ENCODE measurements around the gene RNPC3.
"Not testable (repeated sequence)": the region's sequence is repeated elsewhere in the genome, so short reads cannot be mapped to it uniquely, and the experiment has no call there.

RNPC3 gene

DNA sequence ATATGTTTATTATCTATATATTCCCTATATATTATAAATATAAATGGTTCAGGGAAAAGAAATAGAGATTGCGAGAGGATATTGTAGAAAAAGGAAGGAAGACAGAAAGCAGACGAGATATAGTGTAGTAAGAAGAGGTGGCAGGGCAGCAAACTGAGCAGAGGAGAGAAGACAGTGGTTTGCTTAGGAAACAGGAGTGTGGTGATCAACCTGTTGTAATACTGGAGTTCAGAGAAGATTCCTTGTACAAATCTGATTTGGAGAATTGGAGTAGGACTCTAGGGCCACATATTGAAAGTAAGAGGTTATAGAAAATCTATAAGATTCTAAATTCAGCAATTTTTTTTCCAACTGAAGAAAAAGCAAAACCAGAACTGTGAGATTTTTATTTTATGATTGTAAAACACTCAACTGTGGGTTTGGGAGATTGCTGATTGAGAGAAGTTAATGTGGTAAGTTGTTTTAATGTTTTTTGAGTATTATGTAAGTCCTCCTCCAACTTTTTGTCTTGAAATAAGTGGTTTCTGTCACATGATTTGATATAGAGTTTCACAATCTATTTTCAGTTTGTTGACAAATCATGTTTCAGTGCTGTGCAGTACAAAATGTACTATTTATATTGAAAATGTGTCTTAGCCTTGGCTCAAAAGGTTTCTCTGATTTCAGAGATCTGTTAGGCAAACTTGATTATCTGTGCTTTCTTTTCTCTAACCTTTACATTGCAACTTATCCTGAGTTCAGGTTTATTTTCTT lies 36.3 kb downstream of the RNPC3 start:
- DNase-seq: no peak
- TF ChIP-seq, protein P1, sequence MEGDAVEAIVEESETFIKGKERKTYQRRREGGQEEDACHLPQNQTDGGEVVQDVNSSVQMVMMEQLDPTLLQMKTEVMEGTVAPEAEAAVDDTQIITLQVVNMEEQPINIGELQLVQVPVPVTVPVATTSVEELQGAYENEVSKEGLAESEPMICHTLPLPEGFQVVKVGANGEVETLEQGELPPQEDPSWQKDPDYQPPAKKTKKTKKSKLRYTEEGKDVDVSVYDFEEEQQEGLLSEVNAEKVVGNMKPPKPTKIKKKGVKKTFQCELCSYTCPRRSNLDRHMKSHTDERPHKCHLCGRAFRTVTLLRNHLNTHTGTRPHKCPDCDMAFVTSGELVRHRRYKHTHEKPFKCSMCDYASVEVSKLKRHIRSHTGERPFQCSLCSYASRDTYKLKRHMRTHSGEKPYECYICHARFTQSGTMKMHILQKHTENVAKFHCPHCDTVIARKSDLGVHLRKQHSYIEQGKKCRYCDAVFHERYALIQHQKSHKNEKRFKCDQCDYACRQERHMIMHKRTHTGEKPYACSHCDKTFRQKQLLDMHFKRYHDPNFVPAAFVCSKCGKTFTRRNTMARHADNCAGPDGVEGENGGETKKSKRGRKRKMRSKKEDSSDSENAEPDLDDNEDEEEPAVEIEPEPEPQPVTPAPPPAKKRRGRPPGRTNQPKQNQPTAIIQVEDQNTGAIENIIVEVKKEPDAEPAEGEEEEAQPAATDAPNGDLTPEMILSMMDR (IDR thresholded peaks at IDR 0.05; ENCODE audit: low read depth, low read length): no peak
- no peak overlapping the region for H3K4me3 ChIP-seq (ENCODE audit: low read depth, low read length)
- no peaks in the 10 kb centered on the region for H3K36me3 ChIP-seq
- no peak overlapping the region for H3K27ac ChIP-seq
- H3K9me3 ChIP-seq (ENCODE audit: severe bottlenecking): no peaks in the 10 kb centered on the region
- H3K27me3 ChIP-seq (ENCODE audit: insufficient read depth, low read depth, severe bottlenecking): no peaks in the 10 kb centered on the region

DNA sequence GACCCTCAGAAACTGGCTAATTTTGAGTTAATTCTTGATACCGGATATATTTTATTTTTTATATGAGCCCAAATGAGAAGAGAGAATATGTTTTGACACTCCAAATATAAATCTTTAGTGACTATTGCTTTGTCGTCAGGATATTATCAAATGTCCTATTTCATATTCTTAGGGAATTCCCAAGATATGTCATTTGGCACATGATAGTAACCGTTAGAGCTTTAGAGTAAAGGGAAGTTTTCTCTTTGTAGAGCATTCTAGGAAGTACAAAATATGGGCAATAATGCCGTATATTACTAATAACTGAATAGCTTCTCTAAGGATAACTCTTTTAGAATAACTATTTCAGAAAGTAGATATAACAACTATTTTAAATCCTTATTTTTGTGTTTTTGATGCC lies 37.6 kb downstream of the RNPC3 start:
- Histone ChIP-seq H3K27me3 (ENCODE audit: insufficient read depth, low read depth, severe bottlenecking) (no peaks in the 10 kb centered on the region), H3K9me3 (ENCODE audit: severe bottlenecking) (no peaks in the 10 kb centered on the region), H3K27ac (no peak overlapping the region), H3K36me3 (no peaks in the 10 kb centered on the region), H3K4me3 (ENCODE audit: low read depth, low read length) (no peak overlapping the region)
- no peak for DNase-seq
- TF ChIP-seq, protein P1 (IDR thresholded peaks at IDR 0.05; ENCODE audit: low read depth, low read length): no peak

DNA sequence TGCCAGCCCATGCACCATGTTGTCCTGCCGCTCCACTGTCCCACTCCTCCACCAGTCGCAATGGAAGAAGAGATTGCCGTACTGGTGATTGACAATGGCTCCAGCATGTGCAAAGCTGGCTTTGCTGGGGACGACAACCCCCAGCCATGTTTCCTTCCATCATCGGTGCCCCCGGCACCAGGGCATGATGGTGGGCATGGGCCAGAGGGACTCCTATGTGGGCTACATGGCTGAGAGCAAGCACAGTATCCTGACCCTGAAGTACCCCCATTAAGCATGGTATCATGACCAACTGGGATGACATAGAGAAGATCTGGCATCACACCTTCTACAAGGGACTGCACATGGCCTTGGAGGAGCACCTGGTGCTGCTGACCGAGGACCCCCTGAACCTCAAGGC lies 44.0 kb downstream of the RNPC3 start:
- H3K4me3 ChIP-seq (ENCODE audit: low read depth, low read length): no peak overlapping the region
- H3K36me3 ChIP-seq: no peaks in the 10 kb centered on the region
- H3K27me3 ChIP-seq (ENCODE audit: insufficient read depth, low read depth, severe bottlenecking): no peaks in the 10 kb centered on the region
- TF ChIP-seq, protein P1 (IDR thresholded peaks at IDR 0.05; ENCODE audit: low read depth, low read length): no peak
- DNase-seq: no peak
- no peak overlapping the region for H3K27ac ChIP-seq
- no peaks in the 10 kb centered on the region for H3K9me3 ChIP-seq (ENCODE audit: severe bottlenecking)

DNA sequence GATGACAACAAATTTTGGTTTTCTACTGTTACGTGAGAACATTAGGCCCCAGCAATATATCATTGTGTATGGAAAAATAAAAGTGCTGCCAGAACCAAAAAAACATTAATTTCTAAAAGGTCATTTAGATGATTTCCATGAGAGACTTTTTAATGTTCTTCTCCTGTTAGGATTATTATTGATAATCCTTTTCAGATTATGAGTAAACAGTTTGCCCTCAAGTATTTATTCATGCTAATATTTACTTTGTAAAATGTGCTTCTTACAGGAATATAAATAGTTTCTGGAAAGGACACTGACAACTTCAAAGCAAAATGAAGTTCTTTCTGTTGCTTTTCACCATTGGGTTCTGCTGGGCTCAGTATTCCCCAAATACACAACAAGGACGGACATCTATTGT lies 45.8 kb downstream of the RNPC3 start, which contains the start of gene AMY2B:
AMY2B (plus strand) TSS at position 301 of the 400 bp plus-strand sequence; CDS start at position 315, 14 bp downstream.
- not testable (repeated sequence) for H3K9me3 ChIP-seq (ENCODE audit: severe bottlenecking); H3K27ac ChIP-seq; H3K27me3 ChIP-seq (ENCODE audit: insufficient read depth, low read depth, severe bottlenecking); H3K4me3 ChIP-seq (ENCODE audit: low read depth, low read length); H3K36me3 ChIP-seq; DNase-seq

DNA sequence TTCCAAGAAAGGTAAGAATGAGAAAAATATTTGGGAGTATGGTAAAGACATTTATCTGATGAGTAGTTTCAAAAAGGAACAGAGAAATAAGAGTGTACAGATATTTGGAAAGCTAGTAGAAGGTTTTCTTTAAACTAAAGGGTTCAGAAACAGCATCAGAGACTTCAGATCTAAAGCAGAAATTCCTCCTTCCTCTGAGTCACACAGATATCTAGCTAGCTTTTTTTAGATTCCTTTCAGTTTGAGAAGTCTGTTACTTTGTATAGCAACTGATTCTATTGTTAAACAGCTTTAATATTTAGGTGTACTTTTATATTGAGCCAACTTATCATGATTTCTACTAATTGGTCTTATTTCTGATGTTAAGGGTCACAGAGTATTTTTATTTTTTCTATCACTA lies 50.6 kb downstream of the RNPC3 start:
- no peak overlapping the region for H3K4me3 ChIP-seq (ENCODE audit: low read depth, low read length)
- no peaks in the 10 kb centered on the region for H3K27me3 ChIP-seq (ENCODE audit: insufficient read depth, low read depth, severe bottlenecking)
- no peak for DNase-seq

DNA sequence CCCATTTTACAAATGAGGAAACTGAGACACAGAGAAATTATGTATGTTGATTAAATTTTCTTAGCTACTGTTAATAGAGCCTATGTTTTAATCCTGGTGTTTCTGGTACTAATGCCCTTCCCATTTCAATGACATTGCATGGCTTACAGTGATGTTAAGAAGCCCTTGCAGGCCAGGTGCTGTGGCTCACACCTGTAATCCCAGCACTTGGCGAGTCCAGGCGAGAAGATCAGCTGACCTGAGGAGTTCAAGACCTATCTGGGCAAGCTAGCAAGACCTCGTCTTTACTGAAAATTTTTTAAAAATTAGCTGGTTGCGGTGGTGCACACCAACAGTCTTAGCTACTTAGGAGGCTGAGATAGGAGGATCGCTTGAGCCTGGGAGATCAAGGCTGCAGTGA lies 51.3 kb downstream of the RNPC3 start:
- DNase-seq; H3K9me3 ChIP-seq (ENCODE audit: severe bottlenecking); H3K4me3 ChIP-seq (ENCODE audit: low read depth, low read length); H3K36me3 ChIP-seq; H3K27me3 ChIP-seq (ENCODE audit: insufficient read depth, low read depth, severe bottlenecking); H3K27ac ChIP-seq: not testable (repeated sequence)

More for the DNA sequence above, 50.6 kb downstream of the RNPC3 start:
- Histone ChIP-seq H3K9me3 (ENCODE audit: severe bottlenecking) (no peaks in the 10 kb centered on the region), H3K27ac (no peak overlapping the region), H3K36me3 (no peaks in the 10 kb centered on the region)
- TF ChIP-seq, protein P1 (IDR thresholded peaks at IDR 0.05; ENCODE audit: low read depth, low read length): no peak

DNA sequence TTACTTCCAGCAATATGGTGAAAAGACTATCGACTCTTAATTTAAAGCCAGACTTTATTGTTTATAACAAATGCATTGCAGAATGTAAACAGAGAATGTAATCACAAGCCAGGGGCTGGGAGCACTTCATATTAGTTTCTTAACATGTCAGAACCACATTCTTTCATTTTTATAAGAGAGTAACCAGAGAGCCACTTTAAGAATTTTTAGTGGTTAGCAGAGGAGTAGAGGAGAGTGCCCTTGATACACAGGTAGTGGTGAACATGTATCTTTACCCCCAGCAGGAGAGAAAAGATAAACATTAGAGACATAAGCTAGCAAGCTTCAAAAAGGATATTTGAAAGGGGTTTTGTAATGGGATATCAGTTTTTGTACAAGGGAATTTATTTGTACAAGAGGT lies 57.0 kb downstream of the RNPC3 start:
- no peak for DNase-seq
- no peaks in the 10 kb centered on the region for H3K9me3 ChIP-seq (ENCODE audit: severe bottlenecking)
- no peak overlapping the region for H3K27ac ChIP-seq
- H3K36me3 ChIP-seq: no peaks in the 10 kb centered on the region
- TF ChIP-seq, protein P1 (IDR thresholded peaks at IDR 0.05; ENCODE audit: low read depth, low read length): no peak
- H3K4me3 ChIP-seq (ENCODE audit: low read depth, low read length): no peak overlapping the region
- no peaks in the 10 kb centered on the region for H3K27me3 ChIP-seq (ENCODE audit: insufficient read depth, low read depth, severe bottlenecking)
